ENCODE results near the gene PODXL. TPM values are rescaled to one million over a fixed set of nuclear protein-coding genes. Genes with fewer than 3 reads are reported as not detected.

PODXL gene
- total RNA-seq, 1 donor from 2014 or later: 37.7 TPM

DNA sequence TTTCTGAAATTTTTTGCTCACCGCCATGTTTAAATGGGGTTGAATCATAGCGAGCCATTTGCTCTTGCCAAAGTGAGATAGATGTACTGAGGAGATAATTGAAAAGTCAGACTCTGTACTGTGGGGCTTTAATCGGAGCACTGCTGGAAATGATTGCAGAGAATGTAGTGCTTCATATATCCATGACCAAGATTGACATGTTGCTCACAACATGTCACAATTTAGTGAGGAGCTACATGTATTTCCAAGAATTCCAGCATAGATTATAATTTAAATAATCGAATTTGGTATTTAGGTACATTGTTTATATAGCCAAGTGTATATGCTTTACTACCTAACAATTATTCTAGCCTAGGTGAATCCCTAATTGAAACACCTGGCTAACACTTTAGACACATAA lies 66.5 kb downstream of the PODXL start:
- no peak overlapping the region for H2AFZ ChIP-seq (replicated peaks)
- H3K4me1 Mint-ChIP-seq: no peaks in the 10 kb centered on the region
- H3K27me3 ChIP-seq: no peaks in the 10 kb centered on the region
- TF ChIP-seq, protein P1, sequence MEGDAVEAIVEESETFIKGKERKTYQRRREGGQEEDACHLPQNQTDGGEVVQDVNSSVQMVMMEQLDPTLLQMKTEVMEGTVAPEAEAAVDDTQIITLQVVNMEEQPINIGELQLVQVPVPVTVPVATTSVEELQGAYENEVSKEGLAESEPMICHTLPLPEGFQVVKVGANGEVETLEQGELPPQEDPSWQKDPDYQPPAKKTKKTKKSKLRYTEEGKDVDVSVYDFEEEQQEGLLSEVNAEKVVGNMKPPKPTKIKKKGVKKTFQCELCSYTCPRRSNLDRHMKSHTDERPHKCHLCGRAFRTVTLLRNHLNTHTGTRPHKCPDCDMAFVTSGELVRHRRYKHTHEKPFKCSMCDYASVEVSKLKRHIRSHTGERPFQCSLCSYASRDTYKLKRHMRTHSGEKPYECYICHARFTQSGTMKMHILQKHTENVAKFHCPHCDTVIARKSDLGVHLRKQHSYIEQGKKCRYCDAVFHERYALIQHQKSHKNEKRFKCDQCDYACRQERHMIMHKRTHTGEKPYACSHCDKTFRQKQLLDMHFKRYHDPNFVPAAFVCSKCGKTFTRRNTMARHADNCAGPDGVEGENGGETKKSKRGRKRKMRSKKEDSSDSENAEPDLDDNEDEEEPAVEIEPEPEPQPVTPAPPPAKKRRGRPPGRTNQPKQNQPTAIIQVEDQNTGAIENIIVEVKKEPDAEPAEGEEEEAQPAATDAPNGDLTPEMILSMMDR (IDR thresholded peaks at IDR 0.05): no peak
- no peak for TF ChIP-seq EZH2 (IDR thresholded peaks at IDR 0.05)
- TF ChIP-seq EZH2phosphoT487 (IDR thresholded peaks at IDR 0.05): no peak
- H3K27ac ChIP-seq: no peak overlapping the region
- H3K9me3 Mint-ChIP-seq: no peaks in the 10 kb centered on the region
- H3K27ac Mint-ChIP-seq: no peak overlapping the region
- peaks cover 1% of the 10 kb centered on the region for H3K36me3 Mint-ChIP-seq
- no peaks in the 10 kb centered on the region for H4K20me1 ChIP-seq (ENCODE audit: low read depth)
- no peak overlapping the region for H3K4me3 ChIP-seq
- no peaks in the 10 kb centered on the region for H3K9me3 ChIP-seq (ENCODE audit: low read depth)
- no peak overlapping the region for H3K4me2 ChIP-seq
- H3K36me3 ChIP-seq: no peaks in the 10 kb centered on the region
- H3F3A ChIP-seq (ENCODE audit: low read depth): peaks cover 9% of the 10 kb centered on the region
- no peaks in the 10 kb centered on the region for H3K27me3 Mint-ChIP-seq (ENCODE audit: insufficient read depth, low read depth)
- peaks cover 12% of the 10 kb centered on the region for H3K4me1 ChIP-seq
- no peak overlapping the region for H3K4me3 Mint-ChIP-seq
- DNase-seq (ENCODE audit: low spot score): no peak
- no peak overlapping the region for H3K9ac ChIP-seq
- no peaks in the 10 kb centered on the region for H3K79me2 ChIP-seq (ENCODE audit: low read depth)

DNA sequence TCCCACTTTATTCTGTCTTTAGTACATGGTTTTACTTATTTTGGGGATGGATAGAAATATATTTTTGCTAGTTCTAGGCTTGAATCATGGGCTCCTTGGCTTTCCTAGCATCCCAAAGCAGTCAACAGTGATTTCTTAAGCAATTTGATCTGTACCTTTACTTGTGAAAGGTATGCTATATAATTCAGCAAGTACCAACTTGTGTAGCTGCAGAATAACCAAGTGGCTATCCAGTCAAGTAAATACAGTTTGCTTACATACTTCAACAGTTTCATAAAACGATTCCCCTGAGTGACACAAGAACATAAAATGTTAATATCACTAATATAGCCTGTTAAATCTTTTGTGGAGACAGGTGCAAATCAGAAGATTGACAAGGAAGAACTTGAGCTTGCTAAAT lies 67.2 kb downstream of the PODXL start:
- Histone ChIP-seq H3K4me3 (no peak overlapping the region), H3K27ac (no peak overlapping the region), H3K9ac (no peak overlapping the region), H3K4me1 (peaks cover 12% of the 10 kb centered on the region), H3K9me3 (ENCODE audit: low read depth) (no peaks in the 10 kb centered on the region), H3K27me3 (no peaks in the 10 kb centered on the region), H4K20me1 (ENCODE audit: low read depth) (no peaks in the 10 kb centered on the region), H3K79me2 (ENCODE audit: low read depth) (no peaks in the 10 kb centered on the region), H3F3A (ENCODE audit: low read depth) (peaks cover 4% of the 10 kb centered on the region), H3K36me3 (no peaks in the 10 kb centered on the region), H2AFZ (replicated peaks) (no peak overlapping the region), H3K4me2 (no peak overlapping the region)
- no peak overlapping the region for H3K4me3 Mint-ChIP-seq
- H3K36me3 Mint-ChIP-seq: peaks cover 1% of the 10 kb centered on the region
- H3K4me1 Mint-ChIP-seq: no peaks in the 10 kb centered on the region
- DNase-seq (ENCODE audit: low spot score): no peak
- H3K27ac Mint-ChIP-seq: no peak overlapping the region
- no peak for TF ChIP-seq EZH2 (IDR thresholded peaks at IDR 0.05)
- TF ChIP-seq, protein P1 (IDR thresholded peaks at IDR 0.05): no peak
- no peak for TF ChIP-seq EZH2phosphoT487 (IDR thresholded peaks at IDR 0.05)
- no peaks in the 10 kb centered on the region for H3K27me3 Mint-ChIP-seq (ENCODE audit: insufficient read depth, low read depth)
- no peaks in the 10 kb centered on the region for H3K9me3 Mint-ChIP-seq

DNA sequence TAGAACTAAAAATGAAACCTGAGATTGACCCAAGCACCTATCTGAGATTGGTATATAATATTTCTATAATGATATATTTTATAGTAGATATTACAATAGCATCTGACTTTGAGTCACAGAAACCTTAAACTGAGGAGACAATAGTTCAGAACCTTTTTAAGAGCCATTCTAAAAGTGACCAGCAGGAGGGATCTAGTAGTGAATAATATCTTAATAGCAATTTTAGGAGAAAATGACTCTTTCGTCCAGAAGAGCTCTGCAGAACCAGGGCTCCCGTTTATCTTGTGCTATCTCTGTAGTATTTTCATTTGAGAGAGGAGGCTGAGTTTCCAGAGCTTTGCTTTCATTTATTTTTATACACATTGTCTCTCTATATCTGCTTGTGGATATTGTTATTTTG lies 68.1 kb downstream of the PODXL start:
- TF ChIP-seq, protein P1 (IDR thresholded peaks at IDR 0.05): peak; percentile 30
- no peak for TF ChIP-seq EZH2 (IDR thresholded peaks at IDR 0.05)
- H3K36me3 ChIP-seq: no peaks in the 10 kb centered on the region
- H2AFZ ChIP-seq (replicated peaks): no peak overlapping the region
- no peaks in the 10 kb centered on the region for H3K4me1 Mint-ChIP-seq
- H3K9ac ChIP-seq: no peak overlapping the region
- H3K4me3 ChIP-seq: no peak overlapping the region
- H4K20me1 ChIP-seq (ENCODE audit: low read depth): no peaks in the 10 kb centered on the region
- H3K27ac ChIP-seq: no peak overlapping the region
- no peaks in the 10 kb centered on the region for H3K79me2 ChIP-seq (ENCODE audit: low read depth)
- no peaks in the 10 kb centered on the region for H3K27me3 ChIP-seq
- H3K36me3 Mint-ChIP-seq: peaks cover 1% of the 10 kb centered on the region
- H3K9me3 Mint-ChIP-seq: no peaks in the 10 kb centered on the region
- no peak overlapping the region for H3K4me3 Mint-ChIP-seq
- no peak overlapping the region for H3K4me2 ChIP-seq
- H3K4me1 ChIP-seq: peaks cover 8% of the 10 kb centered on the region
- H3F3A ChIP-seq (ENCODE audit: low read depth): peaks cover 4% of the 10 kb centered on the region
- no peak for DNase-seq (ENCODE audit: low spot score)
- H3K27me3 Mint-ChIP-seq (ENCODE audit: insufficient read depth, low read depth): no peaks in the 10 kb centered on the region
- H3K27ac Mint-ChIP-seq: no peak overlapping the region
- H3K9me3 ChIP-seq (ENCODE audit: low read depth): no peaks in the 10 kb centered on the region

Data from neural progenitor cell (in vitro differentiated cells).